COLO668 (cell line): ENCODE data around the gene APMAP.

Source experiments
- DNase-seq: peaks from one replicate; lab custom pipeline; 2025; ENCODE audit not compliant: unreplicated experiment; lab: John Stamatoyannopoulos, UW

Gene APMAP, protein sequence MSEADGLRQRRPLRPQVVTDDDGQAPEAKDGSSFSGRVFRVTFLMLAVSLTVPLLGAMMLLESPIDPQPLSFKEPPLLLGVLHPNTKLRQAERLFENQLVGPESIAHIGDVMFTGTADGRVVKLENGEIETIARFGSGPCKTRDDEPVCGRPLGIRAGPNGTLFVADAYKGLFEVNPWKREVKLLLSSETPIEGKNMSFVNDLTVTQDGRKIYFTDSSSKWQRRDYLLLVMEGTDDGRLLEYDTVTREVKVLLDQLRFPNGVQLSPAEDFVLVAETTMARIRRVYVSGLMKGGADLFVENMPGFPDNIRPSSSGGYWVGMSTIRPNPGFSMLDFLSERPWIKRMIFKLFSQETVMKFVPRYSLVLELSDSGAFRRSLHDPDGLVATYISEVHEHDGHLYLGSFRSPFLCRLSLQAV

GRCh38 chr20:24992487-24993205 lies at the start of gene APMAP:
TSS of gene APMAP (minus strand) at chr20:24992751. CDS start at chr20:24992688, 63 bp downstream.
- DNase-seq: peak; percentile 98

DNA sequence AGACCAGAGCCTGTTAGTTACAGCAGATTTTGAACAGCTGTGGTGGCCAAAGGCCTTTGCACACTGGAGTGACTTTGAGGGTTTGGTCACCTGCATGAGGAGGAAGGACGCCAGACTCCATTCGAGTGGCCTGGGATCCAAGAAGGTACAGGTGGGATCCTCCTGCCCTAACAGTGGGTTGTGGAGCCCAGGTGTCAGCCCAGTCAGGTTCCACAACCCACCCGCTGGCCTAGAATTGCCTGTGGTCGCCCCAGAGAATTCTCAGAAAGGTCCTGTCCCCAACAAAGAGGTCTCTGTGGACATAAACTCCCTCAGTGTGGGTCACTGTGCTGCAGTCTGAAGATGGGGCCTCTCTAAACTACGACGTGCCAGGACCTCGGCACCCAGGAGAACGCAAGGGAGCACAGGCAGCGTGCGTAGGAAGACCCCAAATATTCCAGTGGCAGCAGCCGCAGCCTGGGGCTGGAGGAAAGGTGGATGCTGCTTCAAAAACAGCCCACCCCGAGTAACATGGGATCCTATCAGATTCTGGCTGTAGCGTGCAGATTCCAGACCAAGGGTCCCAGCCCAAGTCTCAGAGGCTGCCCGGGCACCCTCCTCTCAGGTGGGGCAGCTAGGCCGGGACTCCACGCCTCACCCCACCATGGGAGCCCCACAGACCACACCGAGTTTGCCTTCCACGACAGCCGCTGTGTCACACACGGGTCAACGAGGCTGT lies 49.4 kb upstream of the APMAP start:
- DNase-seq: no peak

- no peak for DNase-seq
Observed at GRCh38 chr20:25040438-25040831, 47.9 kb upstream of the APMAP start.

GRCh38 chr20:25039697-25040437 lies 47.3 kb upstream of the APMAP start:
- peak; percentile 28 for DNase-seq

DNA sequence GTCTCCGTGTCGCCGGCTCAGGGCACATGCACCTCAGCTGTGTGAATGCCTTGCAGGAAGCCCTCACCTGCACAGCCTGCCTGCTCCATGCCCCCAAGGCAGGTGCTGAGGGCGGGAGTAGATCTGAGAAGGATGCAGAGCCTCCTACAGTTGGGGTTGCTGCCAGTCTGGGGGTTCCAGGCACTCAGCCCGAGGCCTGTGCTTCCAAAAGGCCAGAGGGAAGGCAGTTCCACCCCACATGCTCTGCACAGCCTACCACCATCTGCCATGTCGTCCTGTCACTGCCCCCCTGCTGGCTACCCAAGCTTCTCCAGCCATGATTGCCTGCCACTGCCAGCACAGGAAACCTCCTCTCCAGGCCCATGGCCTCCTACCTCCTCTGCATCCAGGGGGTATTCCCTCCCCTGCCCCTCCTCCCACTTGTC lies 46.1 kb upstream of the APMAP start:
- DNase-seq: no peak

- DNase-seq: no peak
Observed at GRCh38 chr20:25038103-25038410, 45.5 kb upstream of the APMAP start.

- DNase-seq: no peak
Observed at GRCh38 chr20:25037288-25038102, 44.9 kb upstream of the APMAP start.

DNA sequence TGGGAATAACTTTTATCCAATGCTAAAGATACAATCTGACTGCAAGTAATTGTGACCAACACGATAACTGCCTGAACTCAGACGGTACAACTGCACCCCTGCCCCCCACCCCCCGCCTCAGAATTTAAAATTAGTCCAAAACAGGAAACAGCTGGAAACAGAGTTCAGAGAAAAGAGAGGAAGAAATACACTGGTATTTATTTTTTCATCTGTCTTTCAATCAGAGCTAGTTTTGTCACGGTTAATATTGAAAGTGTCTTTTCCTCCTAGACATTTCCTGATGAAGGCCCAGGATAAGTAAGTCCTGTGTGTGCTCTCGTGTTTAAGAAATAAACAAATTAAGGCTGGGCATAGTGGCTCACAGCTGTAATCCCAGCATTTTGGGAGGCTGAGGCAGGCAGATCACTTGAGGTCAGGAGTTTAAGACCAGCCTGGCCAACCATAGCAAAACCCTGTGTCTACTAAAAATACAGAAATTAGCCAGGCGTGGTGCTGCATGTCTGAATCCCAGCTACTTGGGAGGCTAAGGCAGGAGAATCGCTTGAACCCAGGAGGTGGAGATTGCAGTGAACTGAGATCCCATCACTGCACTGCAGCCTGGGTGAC lies 43.9 kb upstream of the APMAP start:
- DNase-seq: no peak

- DNase-seq: no peak
Observed at GRCh38 chr20:25035921-25036320, 43.4 kb upstream of the APMAP start.

- no peak for DNase-seq
Observed at GRCh38 chr20:25033924-25034300, 41.4 kb upstream of the APMAP start.

DNA sequence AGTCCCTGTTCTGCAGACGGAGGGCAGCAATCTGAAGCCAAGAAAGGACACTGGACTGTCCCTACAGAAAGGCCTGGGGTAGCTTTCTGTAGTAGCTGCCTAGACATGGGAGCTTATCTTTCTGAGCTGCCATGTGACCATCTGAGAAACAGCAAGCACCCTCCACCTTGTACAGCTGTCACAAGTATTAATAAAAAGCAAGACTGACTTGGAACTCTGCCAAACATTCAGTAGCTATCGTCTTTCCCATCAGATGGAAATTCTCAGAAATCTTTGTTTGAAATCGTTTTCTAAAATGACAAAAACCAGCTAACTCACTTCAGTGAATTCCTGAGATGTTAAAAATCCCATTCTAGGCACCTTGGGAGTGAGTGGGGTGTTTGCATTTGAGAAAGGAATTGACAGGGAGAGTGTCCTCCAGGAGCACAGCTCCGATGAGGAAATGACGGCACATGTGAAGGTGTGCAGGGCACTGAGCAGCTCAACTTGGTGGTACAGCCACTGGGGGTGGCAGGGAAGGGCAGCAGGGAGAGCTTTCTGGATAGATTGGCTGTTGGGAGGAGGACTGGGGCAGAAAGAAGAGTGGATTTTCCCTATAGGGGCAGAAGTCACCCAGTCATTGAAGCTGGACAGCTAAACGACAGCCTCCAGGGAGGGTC lies 40.8 kb upstream of the APMAP start:
- no peak for DNase-seq

DNA sequence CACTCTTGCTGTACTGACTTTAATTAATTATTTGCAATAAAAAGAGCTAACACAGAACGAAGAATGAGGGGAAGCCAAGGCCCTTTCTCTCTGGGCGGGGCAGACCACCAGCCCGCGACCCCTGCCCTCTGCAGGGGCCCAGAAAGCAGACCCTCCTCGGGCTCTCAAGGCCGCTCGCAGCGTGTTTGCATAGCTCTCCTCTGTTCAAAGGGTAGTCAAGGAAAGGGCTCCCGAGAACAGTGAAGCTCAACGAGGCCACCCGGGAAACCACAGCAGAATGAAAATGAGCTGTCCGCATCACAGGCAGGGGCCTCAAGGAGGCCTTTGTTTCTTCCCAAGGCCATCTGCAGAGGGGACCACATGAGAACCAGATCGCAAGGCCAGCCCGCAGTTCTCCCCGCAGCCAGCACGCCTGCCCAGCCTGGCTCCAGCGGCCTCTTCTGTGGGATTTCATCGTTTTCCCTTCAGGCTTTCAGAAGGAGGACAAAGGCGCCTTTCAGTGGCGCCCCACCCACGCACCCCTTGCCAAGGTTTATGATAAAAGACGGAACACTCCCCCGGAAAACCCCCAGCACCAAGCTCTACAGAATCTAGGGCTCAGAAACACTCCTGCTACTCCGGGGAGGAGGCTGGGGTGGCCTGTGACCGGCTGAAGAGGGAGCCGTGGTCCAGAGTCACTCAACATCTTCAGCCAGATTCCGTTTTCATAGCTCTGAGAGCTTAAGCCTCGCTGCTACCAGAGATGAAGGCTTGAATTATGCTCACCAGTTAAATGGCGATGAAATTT lies 40.1 kb upstream of the APMAP start:
- no peak for DNase-seq

GRCh38 chr20:25032065-25032477 lies 39.5 kb upstream of the APMAP start:
- no peak for DNase-seq

DNA sequence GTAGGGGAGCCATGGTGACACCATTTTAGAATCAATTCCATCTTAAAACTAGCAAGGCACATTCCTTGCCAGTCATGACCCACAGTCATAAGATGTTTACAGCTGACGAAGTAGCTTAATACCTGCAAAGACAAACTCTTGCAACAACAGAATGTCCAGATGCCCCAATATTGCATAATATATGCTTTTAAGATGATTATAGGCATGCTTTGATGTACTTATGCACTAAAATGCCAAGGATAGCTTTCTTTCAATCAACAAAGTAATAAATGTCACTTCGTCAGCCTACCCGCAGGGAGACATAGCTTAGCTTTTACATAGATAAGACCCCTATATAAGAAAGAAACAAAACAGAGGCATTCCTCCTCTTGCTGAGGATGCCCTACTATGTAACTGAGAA lies 38.7 kb upstream of the APMAP start:
- no peak for DNase-seq

DNA sequence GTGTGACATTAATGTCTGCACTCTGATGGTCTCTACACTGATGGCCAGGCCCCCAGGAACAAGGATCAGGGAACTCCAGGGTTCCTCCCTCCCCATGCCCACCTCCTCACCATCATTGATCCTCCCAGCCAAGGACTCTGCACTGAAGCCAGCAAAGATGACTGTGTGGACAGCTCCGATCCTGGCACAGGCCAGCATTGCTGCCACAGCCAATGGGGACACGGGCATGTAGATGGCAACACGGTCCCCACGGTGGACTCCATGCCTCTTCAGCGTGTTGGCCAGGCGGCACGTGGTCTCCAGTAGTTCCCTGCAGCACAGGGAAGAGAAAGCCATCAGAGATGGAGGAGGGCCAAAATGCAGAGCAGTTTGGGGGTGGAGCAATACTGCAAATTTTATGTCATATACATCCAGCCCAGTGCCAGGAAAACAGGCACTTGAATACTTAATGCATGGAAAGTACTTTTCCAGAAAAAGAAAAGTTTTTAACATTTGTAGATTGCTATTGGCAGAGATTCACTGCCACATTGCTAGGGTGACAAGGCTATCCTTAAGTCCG lies 38.2 kb upstream of the APMAP start:
- no peak for DNase-seq

- DNase-seq: no peak
Observed at GRCh38 chr20:25030007-25030648, 37.6 kb upstream of the APMAP start.

- no peak for DNase-seq
Observed at GRCh38 chr20:25025986-25026605, 33.5 kb upstream of the APMAP start.
